ENCODE data around the gene GPATCH8. TPM values are rescaled to one million over a fixed set of nuclear protein-coding genes. Genes with fewer than 3 reads are reported as not detected.

Gene GPATCH8
- 10 to 100 TPM; 17.5 to 24.9 (median 21.5) TPM for total RNA-seq
- 10 to 100 TPM; 12.8 to 15.1 TPM for polyA plus RNA-seq
- long read RNA-seq, donor 1, full-length matches to known transcripts: 11 of 17 reads
- long read RNA-seq, donor 1, partial matches to known transcripts: 1 of 17 reads
- long read RNA-seq, donor 1, other reads (novel, unspliced or antisense): 5 of 17 reads
- long read RNA-seq, donor 2, full-length matches to known transcripts: 45 of 61 reads
- long read RNA-seq, donor 2, partial matches to known transcripts: 3 of 61 reads
- long read RNA-seq, donor 2, other reads (novel, unspliced or antisense): 13 of 61 reads
- long read RNA-seq, donor 3, partial matches to known transcripts: 0 of 6 reads
- long read RNA-seq, donor 3, other reads (novel, unspliced or antisense): 6 of 6 reads

- Histone ChIP-seq H3K9me3 (no peaks in the 10 kb centered on the region), H3K27ac (peak within 1 kb of the TSS; percentile 68 to 94 (median 90)), H3K36me3 (no peaks in the 10 kb centered on the region), H3K4me1 (peaks cover 0 to 51% (median 33%) of the 10 kb centered on the region in 12 donors), H3K27me3 (peaks cover 0 to 9% (median 0%) of the 10 kb centered on the region in 9 donors), H3K4me3 (peak within 1 kb of the TSS; percentile 69 to 99 (median 84))
- ATAC-seq (peak; percentile 98 to 99 (median 99)), DNase-seq (peak; percentile 94 to 98 (median 96))
- TF ChIP-seq POLR2A (IDR thresholded peaks at IDR 0.05): peak; percentile 20 to 76
- TF ChIP-seq, protein P1, sequence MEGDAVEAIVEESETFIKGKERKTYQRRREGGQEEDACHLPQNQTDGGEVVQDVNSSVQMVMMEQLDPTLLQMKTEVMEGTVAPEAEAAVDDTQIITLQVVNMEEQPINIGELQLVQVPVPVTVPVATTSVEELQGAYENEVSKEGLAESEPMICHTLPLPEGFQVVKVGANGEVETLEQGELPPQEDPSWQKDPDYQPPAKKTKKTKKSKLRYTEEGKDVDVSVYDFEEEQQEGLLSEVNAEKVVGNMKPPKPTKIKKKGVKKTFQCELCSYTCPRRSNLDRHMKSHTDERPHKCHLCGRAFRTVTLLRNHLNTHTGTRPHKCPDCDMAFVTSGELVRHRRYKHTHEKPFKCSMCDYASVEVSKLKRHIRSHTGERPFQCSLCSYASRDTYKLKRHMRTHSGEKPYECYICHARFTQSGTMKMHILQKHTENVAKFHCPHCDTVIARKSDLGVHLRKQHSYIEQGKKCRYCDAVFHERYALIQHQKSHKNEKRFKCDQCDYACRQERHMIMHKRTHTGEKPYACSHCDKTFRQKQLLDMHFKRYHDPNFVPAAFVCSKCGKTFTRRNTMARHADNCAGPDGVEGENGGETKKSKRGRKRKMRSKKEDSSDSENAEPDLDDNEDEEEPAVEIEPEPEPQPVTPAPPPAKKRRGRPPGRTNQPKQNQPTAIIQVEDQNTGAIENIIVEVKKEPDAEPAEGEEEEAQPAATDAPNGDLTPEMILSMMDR (IDR thresholded peaks at IDR 0.05): no peak
- WGBS, 4 donors: 2 to 5% (median 4%) methylated on average over 37 to 71 of the region's 71 CpGs
- intact Hi-C loops (cut with DNase I): loop anchor here in 2 of 10 donors (10.0 kb wide), 2 partner anchors 99 to 289 kb away; partner anchors contain the start of gene UBTF (in 1 of the 2)
Observed at GRCh38 chr17:44503147-44504029, at the start of gene GPATCH8. TSS of gene GPATCH8 (minus strand) at chr17:44503406. CDS start at chr17:44503370, 36 bp downstream.

- TF ChIP-seq, protein P1 (IDR thresholded peaks at IDR 0.05): no peak
- TF ChIP-seq POLR2A (IDR thresholded peaks at IDR 0.05): no peak
- WGBS, 4 donors: 73 to 78% (median 74%) methylated on average over 9 of the region's 9 CpGs
- Histone ChIP-seq H3K4me1 (peaks cover 0 to 30% (median 0%) of the 10 kb centered on the region in 12 donors), H3K9me3 (no peaks in the 10 kb centered on the region), H3K36me3 (no peaks in the 10 kb centered on the region), H3K27ac (no peak overlapping the region), H3K27me3 (no peaks in the 10 kb centered on the region), H3K4me3 (no peak overlapping the region)
- intact Hi-C loops (cut with DNase I): no loop called here
- DNase-seq (no peak), ATAC-seq (no peak)
Observed at GRCh38 chr17:44552361-44552760, 49.2 kb upstream of the GPATCH8 start.

GRCh38 chr17:44549686-44550085, 46.5 kb upstream of the GPATCH8 start:
- WGBS, 4 donors: 44 to 48% (median 46%) methylated on average over 6 of the region's 6 CpGs
- intact Hi-C loops (cut with DNase I): no loop called here
- Histone ChIP-seq H3K27me3 (peaks cover 0 to 3% (median 0%) of the 10 kb centered on the region in 9 donors), H3K4me1 (peaks cover 0 to 37% (median 0%) of the 10 kb centered on the region in 12 donors), H3K4me3 (no peak overlapping the region), H3K9me3 (no peaks in the 10 kb centered on the region), H3K27ac (no peak overlapping the region), H3K36me3 (no peaks in the 10 kb centered on the region)
- no peak for DNase-seq
- TF ChIP-seq, protein P1 (IDR thresholded peaks at IDR 0.05): no peak
- TF ChIP-seq POLR2A (IDR thresholded peaks at IDR 0.05): no peak
- ATAC-seq: peak in 1 of 4 donors; percentile 22
